ENCODE measurements around the gene ABL1. TPM values are rescaled to one million over a fixed set of nuclear protein-coding genes. Genes with fewer than 3 reads are reported as not detected.
"Not testable (repeated sequence)": the region's sequence is repeated elsewhere in the genome, so short reads cannot be mapped to it uniquely, and the experiment has no call there.

ABL1 gene
- 83.4 and 89.8 TPM in 2 replicates for total RNA-seq (2012; rRNA removed)

DNA sequence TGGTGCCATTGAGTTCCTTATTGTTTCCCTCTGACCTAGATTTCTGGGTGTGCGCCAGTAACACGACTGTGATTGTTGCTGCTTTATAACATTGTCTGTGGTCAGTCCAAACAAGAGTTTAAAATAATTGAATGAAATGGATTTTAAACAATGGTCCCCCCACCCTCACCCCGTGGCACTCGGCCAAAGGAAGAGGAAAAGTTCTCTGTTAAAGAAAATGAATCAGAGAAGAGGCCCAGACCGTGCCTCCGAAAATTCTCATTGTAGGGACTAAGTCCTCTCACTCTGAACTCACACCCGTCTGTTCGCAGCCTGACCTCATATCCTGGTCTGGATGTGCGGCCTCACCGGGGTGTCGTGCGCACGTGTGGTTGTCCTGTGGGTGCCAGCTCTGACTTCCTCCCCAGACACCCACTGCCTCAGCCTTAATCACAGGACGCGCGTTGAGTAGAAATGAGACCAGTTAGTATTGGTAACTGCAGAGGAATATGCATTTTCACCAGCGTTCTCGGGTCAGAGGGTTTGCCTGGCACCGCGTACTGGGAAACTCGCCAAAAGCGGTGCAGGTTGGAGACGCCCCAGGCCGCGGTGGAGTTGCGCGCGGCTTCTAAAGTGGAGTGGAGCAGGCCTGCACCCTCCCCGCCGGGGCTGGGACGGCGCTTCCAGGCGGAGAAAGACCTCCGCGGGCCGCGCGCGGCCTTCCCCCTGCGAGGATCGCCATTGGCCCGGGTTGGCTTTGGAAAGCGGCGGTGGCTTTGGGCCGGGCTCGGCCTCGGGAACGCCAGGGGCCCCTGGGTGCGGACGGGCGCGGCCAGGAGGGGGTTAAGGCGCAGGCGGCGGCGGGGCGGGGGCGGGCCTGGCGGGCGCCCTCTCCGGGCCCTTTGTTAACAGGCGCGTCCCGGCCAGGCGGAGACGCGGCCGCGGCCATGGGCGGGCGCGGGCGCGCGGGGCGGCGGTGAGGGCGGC is at the start of gene ABL1:
TSS of gene ABL1 (plus strand) at position 884 of the 966 bp plus-strand sequence. CDS start 193 bp downstream, outside the sequence.
- Histone ChIP-seq H3K9ac (ENCODE audit: low read depth, low read length) (peak within 1 kb of the TSS; percentile 99), H3K27me3 (ENCODE audit: control insufficient read depth, insufficient read depth, low read length) (no peaks in the 10 kb centered on the region), H3K4me3 (ENCODE audit: low read length) (peak within 1 kb of the TSS; percentile 89), H3K4me2 (ENCODE audit: low read length) (peak within 1 kb of the TSS; percentile 99), H3K9me3 (replicated peaks; ENCODE audit: low read length) (no peaks in the 10 kb centered on the region), H3K36me3 (ENCODE audit: insufficient read depth, low read length) (no peaks in the 10 kb centered on the region), H3K4me1 (ENCODE audit: control insufficient read depth, insufficient read depth, low read length) (peaks cover 50% of the 10 kb centered on the region)

DNA sequence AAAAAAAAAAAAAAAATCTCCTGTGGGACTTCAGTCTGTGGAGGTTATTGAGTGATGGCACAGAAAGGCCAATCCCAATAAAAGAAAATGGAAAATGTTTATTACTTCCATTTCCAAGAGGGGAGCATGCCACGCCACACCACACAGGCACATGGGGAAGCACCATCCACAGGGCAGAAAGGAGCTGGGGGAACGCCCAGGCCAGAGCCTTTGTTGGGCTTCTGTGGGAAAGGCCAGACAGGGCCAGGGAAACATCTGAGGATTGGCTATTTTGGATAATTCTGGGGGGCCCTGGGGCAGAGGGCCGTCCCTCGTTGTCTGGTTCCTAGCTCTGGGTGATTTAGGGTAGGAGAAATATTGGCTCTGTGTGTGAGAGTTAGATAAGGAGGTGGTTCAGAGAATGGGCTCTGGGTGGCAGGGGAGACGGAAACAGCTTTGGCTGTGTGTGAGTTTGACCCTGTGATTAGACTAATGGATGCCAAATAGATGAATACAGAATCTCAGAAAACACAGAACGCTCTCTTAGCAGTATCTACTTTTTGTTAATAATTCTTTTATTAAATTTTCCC is 49.0 kb upstream of the ABL1 start:
- H3K9me3 ChIP-seq (replicated peaks; ENCODE audit: low read length), result no peaks in the 10 kb centered on the region
- no peak overlapping the region for H3K9ac ChIP-seq (ENCODE audit: low read depth, low read length)
- H3K4me3 ChIP-seq (ENCODE audit: low read length), result no peak overlapping the region
- no peak overlapping the region for H3K4me2 ChIP-seq (ENCODE audit: low read length)
- no peaks in the 10 kb centered on the region for H3K27me3 ChIP-seq (ENCODE audit: control insufficient read depth, insufficient read depth, low read length)
- H3K4me1 ChIP-seq (ENCODE audit: control insufficient read depth, insufficient read depth, low read length), result peaks cover 23% of the 10 kb centered on the region
- H3K36me3 ChIP-seq (ENCODE audit: insufficient read depth, low read length), result no peaks in the 10 kb centered on the region

DNA sequence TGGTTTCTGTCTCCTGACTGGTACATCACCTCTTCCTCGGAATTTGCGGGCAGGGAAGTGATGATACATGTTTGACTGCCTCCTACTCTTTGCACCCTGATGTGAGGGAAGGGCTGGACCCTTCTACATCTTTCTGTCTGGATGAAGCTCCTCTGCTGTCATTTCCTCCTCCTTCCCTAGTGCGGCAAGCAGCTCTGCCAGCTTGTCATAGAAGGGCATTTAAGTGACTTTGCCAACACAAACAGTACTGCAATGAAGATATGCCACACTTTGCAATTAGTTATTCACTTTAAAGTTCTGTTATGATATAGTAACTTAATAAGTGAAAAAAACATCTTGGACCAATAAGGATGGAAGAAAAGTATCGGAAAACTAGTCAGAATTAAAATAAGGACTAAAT is 48.5 kb upstream of the ABL1 start:
- Histone ChIP-seq H3K36me3 (ENCODE audit: insufficient read depth, low read length) (no peaks in the 10 kb centered on the region), H3K9me3 (replicated peaks; ENCODE audit: low read length) (no peaks in the 10 kb centered on the region), H3K4me3 (ENCODE audit: low read length) (no peak overlapping the region), H3K9ac (ENCODE audit: low read depth, low read length) (no peak overlapping the region), H3K27me3 (ENCODE audit: control insufficient read depth, insufficient read depth, low read length) (no peaks in the 10 kb centered on the region), H3K4me1 (ENCODE audit: control insufficient read depth, insufficient read depth, low read length) (peaks cover 18% of the 10 kb centered on the region), H3K4me2 (ENCODE audit: low read length) (no peak overlapping the region)

GRCh38 chr9:130789747-130790672 is 45.0 kb upstream of the ABL1 start:
- no peaks in the 10 kb centered on the region for H3K27me3 ChIP-seq (ENCODE audit: control insufficient read depth, insufficient read depth, low read length)
- H3K4me3 ChIP-seq (ENCODE audit: low read length), result no peak overlapping the region
- no peaks in the 10 kb centered on the region for H3K36me3 ChIP-seq (ENCODE audit: insufficient read depth, low read length)
- H3K4me2 ChIP-seq (ENCODE audit: low read length), result no peak overlapping the region
- no peaks in the 10 kb centered on the region for H3K9me3 ChIP-seq (replicated peaks; ENCODE audit: low read length)
- no peak overlapping the region for H3K9ac ChIP-seq (ENCODE audit: low read depth, low read length)
- H3K4me1 ChIP-seq (ENCODE audit: control insufficient read depth, insufficient read depth, low read length), result peaks cover 14% of the 10 kb centered on the region

- H3K27me3 ChIP-seq (ENCODE audit: control insufficient read depth, insufficient read depth, low read length), result no peaks in the 10 kb centered on the region
- H3K36me3 ChIP-seq (ENCODE audit: insufficient read depth, low read length), result no peaks in the 10 kb centered on the region
Measured at GRCh38 chr9:130791303-130791894, 43.7 kb upstream of the ABL1 start.

DNA sequence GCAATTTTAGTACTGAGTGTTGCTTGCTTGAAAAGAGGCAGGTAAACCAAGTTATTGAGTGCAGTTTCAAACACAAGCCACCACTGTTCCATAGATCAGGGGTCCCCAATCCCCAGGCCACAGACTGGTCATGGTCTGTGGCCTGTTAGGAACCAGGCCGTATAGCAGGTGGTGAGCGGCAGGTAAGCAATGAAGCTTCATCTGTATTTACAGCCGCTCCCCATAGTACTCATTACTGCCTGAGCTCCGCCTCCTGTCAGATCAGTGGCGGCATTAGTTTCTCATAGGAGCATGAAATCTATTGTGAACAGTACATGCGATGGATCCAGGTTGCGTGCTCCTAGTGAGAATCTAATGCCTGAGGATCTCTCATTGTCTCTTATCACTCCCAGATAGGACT is 41.5 kb upstream of the ABL1 start:
- Histone ChIP-seq H3K9me3 (replicated peaks; ENCODE audit: low read length) (no peaks in the 10 kb centered on the region), H3K9ac (ENCODE audit: low read depth, low read length) (no peak overlapping the region), H3K4me3 (ENCODE audit: low read length) (no peak overlapping the region), H3K4me1 (ENCODE audit: control insufficient read depth, insufficient read depth, low read length) (peaks cover 23% of the 10 kb centered on the region), H3K27me3 (ENCODE audit: control insufficient read depth, insufficient read depth, low read length) (no peaks in the 10 kb centered on the region), H3K4me2 (ENCODE audit: low read length) (no peak overlapping the region), H3K36me3 (ENCODE audit: insufficient read depth, low read length) (no peaks in the 10 kb centered on the region)

More at GRCh38 chr9:130791303-130791894, 43.7 kb upstream of the ABL1 start:
- peaks cover 23% of the 10 kb centered on the region for H3K4me1 ChIP-seq (ENCODE audit: control insufficient read depth, insufficient read depth, low read length)
- no peak overlapping the region for H3K9ac ChIP-seq (ENCODE audit: low read depth, low read length)
- no peak overlapping the region for H3K4me2 ChIP-seq (ENCODE audit: low read length)
- no peak overlapping the region for H3K4me3 ChIP-seq (ENCODE audit: low read length)
- H3K9me3 ChIP-seq (replicated peaks; ENCODE audit: low read length), result no peaks in the 10 kb centered on the region

DNA sequence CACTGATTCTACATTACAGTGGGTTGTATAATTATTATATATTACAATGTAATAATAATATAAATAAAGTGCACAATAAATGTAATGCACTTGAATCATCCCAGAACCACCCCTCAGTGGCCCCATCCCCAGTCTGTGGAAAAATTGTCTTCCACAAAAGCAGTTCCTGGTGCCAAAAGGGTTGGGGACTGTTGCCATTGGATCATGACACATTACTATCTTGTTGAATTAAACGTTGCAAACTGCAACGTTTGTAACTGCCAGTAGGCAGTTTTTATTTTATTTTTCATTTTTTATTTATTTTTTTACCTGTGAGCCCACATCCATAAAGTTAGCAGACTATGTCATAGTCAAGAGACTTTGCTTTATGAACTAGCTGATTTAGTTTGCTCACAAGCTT is 41.0 kb upstream of the ABL1 start:
- not testable (repeated sequence) for H3K27me3 ChIP-seq (ENCODE audit: control insufficient read depth, insufficient read depth, low read length); H3K9me3 ChIP-seq (replicated peaks; ENCODE audit: low read length); H3K4me2 ChIP-seq (ENCODE audit: low read length); H3K36me3 ChIP-seq (ENCODE audit: insufficient read depth, low read length); H3K4me3 ChIP-seq (ENCODE audit: low read length); H3K9ac ChIP-seq (ENCODE audit: low read depth, low read length)
- H3K4me1 ChIP-seq (ENCODE audit: control insufficient read depth, insufficient read depth, low read length), result peaks cover 23% of the 10 kb centered on the region

DNA sequence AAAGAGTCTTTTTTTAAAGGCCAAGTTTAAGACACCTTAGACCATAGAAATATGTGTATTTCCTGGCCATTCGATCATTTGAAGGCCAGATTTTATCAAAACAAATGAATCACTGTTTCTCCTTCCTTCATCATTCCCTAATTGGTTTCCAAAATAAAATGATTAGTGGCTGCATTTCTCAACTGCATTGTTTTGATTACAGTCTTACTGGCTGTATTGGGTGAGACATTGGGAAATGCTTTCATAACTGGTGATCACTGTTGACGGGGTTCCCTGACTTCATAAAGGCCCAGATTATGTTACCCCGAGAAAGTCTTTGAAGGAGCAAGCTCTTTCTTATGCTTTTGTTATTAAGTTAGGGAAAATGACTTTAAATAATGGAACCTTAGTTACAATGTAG is 40.6 kb upstream of the ABL1 start:
- Histone ChIP-seq H3K9ac (ENCODE audit: low read depth, low read length) (peak overlapping the region; percentile 62), H3K4me1 (ENCODE audit: control insufficient read depth, insufficient read depth, low read length) (peaks cover 23% of the 10 kb centered on the region), H3K4me2 (ENCODE audit: low read length) (peak overlapping the region; percentile 34)
- H3K36me3 ChIP-seq (ENCODE audit: insufficient read depth, low read length); H3K27me3 ChIP-seq (ENCODE audit: control insufficient read depth, insufficient read depth, low read length); H3K9me3 ChIP-seq (replicated peaks; ENCODE audit: low read length); H3K4me3 ChIP-seq (ENCODE audit: low read length): not testable (repeated sequence)

DNA sequence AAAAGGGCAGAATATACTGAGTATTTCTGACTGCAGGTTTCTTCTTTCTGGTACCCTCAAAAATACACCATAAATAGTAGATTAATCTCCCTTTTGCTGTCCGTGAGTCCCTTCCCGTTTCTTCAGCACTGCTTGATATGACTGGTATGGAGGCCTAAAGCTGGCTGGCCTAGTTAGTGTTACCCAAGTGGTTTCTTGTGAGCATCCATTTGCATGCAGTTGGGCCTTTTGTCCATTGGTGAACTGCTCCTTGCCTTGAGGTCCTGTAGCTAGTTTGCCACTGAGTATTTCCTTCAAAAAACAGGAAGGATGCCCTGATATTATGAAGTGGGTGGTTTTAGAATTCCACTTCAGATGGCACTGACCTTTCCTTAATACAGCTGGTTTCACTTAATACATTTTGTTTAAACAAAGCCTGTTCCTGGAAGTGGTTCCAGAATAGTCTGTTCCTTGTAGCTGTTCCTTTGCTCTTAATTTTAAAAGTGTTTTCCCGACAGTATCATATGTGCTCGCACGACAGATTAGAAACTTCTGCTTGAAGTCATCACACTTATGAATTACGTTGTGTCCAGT is 40.0 kb upstream of the ABL1 start:
- Histone ChIP-seq H3K36me3 (ENCODE audit: insufficient read depth, low read length) (no peaks in the 10 kb centered on the region), H3K4me1 (ENCODE audit: control insufficient read depth, insufficient read depth, low read length) (peaks cover 23% of the 10 kb centered on the region), H3K9me3 (replicated peaks; ENCODE audit: low read length) (no peaks in the 10 kb centered on the region), H3K9ac (ENCODE audit: low read depth, low read length) (peak overlapping the region; percentile 62), H3K4me2 (ENCODE audit: low read length) (peak overlapping the region; percentile 34), H3K4me3 (ENCODE audit: low read length) (no peak overlapping the region), H3K27me3 (ENCODE audit: control insufficient read depth, insufficient read depth, low read length) (no peaks in the 10 kb centered on the region)

GRCh38 chr9:130803116-130803515 is 31.9 kb upstream of the ABL1 start:
- H3K36me3 ChIP-seq (ENCODE audit: insufficient read depth, low read length); H3K9me3 ChIP-seq (replicated peaks; ENCODE audit: low read length); H3K27me3 ChIP-seq (ENCODE audit: control insufficient read depth, insufficient read depth, low read length); H3K4me3 ChIP-seq (ENCODE audit: low read length); H3K4me2 ChIP-seq (ENCODE audit: low read length); H3K9ac ChIP-seq (ENCODE audit: low read depth, low read length): not testable (repeated sequence)
- H3K4me1 ChIP-seq (ENCODE audit: control insufficient read depth, insufficient read depth, low read length), result peaks cover 11% of the 10 kb centered on the region

Data from skeletal muscle satellite cell (primary cell).